LNCaP clone FGC (cell line): ENCODE measurements around the gene RARA.

Experiments used
- DNase-seq: peaks from one replicate; pipeline ENCODE4 v3.0.0-alpha.2; 2011; ENCODE audit warnings: low read depth
- H3K4me3 ChIP-seq: 2 replicates; pipeline ENCODE4 v1.5.1; 2011; ENCODE audit warnings: mild to moderate bottlenecking, low read depth, low read length, control low read depth
- TF ChIP-seq, protein P1 (sequence below): IDR thresholded peaks from 2 replicates; pipeline ENCODE4 v1.5.1; 2012; ENCODE audit warnings: mild to moderate bottlenecking; ENCODE audit not compliant: control insufficient read depth, insufficient read depth; ENCODE audit errors: extremely low read depth

Gene RARA

DNA sequence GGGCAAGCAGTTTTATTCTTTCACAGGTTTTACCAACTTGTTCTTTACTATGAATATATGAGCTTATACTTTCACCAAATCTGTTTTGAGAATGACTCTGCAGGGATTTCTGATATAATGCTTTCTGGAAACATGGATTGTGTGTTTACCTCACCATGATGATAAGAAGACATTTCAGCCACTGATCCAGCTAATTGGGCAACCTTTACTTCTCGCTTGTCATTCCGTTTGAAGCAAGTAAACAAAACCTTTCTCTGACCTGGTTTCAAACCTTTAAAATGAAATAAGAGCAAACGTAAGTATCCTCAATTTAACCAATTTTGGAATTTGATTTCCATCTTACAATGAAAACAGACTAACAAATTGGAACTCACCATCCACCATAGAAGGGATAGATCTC lies 95.0 kb downstream of the RARA start:
- TF ChIP-seq, protein P1, sequence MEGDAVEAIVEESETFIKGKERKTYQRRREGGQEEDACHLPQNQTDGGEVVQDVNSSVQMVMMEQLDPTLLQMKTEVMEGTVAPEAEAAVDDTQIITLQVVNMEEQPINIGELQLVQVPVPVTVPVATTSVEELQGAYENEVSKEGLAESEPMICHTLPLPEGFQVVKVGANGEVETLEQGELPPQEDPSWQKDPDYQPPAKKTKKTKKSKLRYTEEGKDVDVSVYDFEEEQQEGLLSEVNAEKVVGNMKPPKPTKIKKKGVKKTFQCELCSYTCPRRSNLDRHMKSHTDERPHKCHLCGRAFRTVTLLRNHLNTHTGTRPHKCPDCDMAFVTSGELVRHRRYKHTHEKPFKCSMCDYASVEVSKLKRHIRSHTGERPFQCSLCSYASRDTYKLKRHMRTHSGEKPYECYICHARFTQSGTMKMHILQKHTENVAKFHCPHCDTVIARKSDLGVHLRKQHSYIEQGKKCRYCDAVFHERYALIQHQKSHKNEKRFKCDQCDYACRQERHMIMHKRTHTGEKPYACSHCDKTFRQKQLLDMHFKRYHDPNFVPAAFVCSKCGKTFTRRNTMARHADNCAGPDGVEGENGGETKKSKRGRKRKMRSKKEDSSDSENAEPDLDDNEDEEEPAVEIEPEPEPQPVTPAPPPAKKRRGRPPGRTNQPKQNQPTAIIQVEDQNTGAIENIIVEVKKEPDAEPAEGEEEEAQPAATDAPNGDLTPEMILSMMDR: no peak
- DNase-seq: no peak
- no peak overlapping the region for H3K4me3 ChIP-seq
